AML-193 (cell line): Measurements from ENCODE around the gene SMIM43.
"Not testable (repeated sequence)": the region's sequence is repeated elsewhere in the genome, so short reads cannot be mapped to it uniquely, and the experiment has no call there.

ENCODE experiments used
- DNase-seq, 2 experiments: peaks; one replicate each; lab custom pipeline; 2025; lab: John Stamatoyannopoulos, UW

Gene SMIM43

DNA sequence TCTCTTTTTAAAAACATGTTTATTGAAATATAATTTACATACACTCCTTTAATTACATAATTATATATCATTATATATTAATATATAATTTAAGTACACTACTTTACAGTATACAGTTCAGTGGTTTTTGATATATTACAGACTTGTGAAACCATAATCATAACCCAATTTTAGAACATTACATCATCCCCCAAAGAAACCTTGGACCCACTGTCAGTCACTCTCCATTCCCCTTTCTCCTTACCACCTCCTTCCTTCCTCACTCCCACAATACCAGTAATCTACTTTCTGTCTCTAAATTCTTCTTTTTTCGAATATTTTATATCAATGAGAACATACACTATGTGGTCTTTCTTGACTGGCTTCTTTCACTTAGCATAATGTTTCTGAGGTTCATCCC, 18.2 kb upstream of the SMIM43 start:
- DNase-seq, result no peak

DNA sequence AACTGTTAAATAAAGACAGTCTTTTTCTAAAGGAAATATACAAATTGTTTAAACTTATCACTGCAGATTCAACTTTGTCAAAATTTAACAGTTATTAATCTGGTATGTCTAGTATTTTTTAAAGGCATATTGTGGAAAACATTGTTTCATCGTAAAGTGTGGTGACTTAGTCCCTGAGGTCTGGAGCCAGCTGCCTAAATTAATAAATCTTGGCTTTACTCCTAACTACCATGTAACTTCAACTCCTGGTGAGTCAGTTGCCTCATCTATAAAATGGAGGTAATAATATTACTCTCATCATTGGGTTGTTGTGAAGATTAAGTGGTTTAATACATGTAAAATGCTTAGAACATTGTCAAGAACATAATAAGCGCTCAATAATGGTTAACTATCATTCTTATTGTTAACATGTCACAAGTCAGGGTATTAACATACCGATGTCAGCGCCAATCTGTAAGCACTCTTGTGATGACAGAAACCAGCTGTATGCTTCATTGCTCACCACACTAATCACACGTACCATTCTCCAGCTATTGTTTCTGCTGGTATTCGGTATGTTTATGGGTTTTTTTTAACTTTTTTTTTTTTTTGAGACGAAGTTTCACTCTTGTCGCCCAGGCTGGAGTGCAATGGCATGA, 14.1 kb upstream of the SMIM43 start:
- no peak for DNase-seq

- DNase-seq, result no peak
Observed at GRCh38 chr4:121777625-121778024, 12.7 kb upstream of the SMIM43 start.

DNA sequence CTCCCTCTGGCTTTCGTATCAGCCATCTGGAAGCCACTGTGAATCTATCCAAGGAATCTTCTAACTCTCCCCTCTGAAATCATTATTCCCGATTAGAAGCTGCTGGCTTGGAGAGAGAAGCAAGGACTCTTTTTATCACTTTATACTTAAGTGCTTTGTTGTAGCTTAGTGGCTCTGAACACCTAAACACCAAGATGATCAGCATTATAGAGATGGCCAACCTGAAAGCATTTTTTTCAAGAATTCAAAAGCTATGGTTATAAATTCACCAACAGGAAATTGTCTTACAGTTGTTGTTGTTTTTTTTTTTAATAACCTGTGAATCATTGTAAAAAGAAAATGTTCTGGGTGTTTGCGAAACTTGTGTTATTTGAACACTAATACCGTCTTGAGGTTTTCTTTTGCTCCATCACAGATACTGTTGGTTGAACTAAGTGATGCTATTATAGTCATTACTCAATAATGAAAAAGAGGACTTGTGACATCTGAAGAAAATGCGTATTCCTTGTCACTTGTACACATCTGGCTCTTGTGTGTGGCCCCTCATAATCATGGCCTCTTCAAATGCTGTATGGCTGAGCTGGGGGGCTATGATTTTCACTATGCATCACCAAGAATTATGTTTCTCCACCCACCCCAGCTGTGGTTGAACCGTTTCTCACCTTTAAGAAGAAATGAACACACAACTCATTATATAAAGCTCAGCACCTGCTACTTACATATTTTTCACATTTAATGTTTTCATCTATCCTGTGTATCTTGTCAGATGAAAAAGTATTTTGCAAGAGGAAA, 11.8 kb upstream of the SMIM43 start:
- DNase-seq, result no peak

DNA sequence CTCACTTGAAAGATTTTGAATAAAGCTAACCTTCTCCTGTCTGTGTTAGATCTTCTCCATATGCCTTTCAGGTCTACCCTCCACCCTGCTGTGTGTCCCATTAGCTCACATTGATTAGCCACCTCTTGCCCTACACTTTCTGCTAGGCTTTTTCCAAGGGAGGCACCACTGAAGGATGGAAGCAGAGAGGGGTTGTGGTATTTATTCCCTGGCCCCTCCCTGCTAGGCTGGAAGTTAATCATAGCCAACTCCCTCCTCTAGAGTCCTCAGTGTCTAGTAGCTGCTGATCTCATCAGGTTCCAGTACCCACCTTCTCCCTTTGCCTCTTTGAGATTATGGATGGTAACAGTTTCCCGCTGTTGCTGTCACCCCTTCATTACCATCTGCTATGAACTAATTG, 8.9 kb upstream of the SMIM43 start:
- DNase-seq, result no peak

- no peak for DNase-seq
Observed at GRCh38 chr4:121771869-121772268, 6.9 kb upstream of the SMIM43 start.

GRCh38 chr4:121769341-121769740, 4.4 kb upstream of the SMIM43 start:
- DNase-seq, result no peak

DNA sequence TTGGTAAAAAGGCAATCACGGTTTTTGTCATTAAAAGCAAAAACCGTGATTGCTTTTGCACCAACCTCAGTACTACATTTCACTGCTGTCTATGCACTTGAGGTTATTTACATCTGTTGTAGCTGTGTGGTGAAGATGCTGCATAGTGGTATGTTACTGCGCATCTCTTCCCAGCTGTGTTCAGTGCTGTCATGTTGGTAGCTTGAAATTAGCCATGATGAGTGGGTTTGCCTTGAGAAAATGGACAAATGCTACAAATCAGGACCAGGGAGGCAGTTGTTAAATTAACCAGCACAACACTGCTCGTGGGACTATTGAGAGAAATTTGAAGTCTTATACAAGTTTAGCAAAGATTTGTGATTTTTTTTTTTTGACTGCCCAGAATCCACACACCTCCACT, 2.2 kb upstream of the SMIM43 start:
- DNase-seq, result no peak

GRCh38 chr4:121765971-121766538, 1.1 kb upstream of the SMIM43 start:
- DNase-seq, result no peak

DNA sequence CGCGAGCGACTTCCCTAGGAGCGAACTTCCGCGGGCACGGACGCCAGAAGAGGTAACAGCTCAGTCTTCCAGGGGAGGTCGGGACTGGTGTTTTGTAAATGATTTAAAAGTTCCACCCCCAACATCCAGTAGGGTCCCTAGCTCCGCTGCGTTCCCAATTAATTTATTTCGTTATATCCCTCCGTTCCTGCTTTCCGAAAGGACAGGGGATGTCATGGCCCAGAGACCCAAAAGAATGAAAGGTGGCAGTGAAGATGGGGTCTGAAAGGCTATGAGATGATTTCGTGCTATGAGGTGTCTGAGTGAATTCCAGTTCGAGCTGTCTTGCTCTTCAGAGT, 373 bp upstream of the SMIM43 start:
- DNase-seq, result no peak

DNA sequence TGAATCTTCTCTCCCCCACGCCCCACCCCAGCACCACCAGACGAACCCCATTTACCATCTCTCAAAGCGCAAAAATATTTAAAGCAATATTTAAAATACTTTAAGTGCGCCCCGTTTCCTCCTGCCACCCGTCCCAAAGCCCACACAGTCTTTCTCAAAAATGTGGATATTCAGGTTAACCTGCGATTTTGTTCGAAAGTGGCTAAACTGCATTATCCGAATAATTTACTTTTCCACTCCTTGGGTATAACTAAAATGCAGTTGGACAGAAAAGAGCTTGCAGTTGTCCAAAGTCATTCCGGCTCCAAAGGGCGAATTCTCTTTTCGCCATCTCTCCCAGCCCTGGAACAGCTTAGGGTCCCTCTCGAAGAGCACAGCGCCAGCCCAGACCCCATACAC, 662 bp downstream of the SMIM43 start:
- DNase-seq, result no peak

DNA sequence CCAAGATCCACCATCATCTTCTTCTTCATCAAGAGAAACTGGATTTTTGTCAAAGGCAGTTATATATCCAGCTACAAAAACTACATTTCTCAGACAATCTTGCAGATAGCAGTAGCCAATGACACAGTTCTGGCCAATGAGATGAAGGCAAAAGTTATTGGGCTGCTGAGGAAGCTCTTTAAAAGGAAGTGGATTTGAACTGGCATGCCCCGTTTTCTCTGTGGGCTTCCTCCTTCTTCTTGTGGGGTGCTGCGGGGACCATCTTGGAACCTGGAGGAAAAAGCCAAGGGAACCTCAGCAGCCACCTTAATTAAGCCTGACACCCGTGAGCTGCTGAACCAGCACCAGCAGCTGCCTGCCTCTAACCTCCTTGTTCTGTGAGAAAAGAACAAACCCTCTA, 4.8 kb downstream of the SMIM43 start:
- no peak for DNase-seq

- DNase-seq, result no peak
Observed at GRCh38 chr4:121758925-121759568, 5.9 kb downstream of the SMIM43 start.

- DNase-seq, result not testable (repeated sequence)
Observed at GRCh38 chr4:121752142-121752541, 12.8 kb downstream of the SMIM43 start.

GRCh38 chr4:121749225-121749624, 15.7 kb downstream of the SMIM43 start:
- DNase-seq, result no peak

- DNase-seq, result no peak
Observed at GRCh38 chr4:121742794-121743193, 22.2 kb downstream of the SMIM43 start.

GRCh38 chr4:121741751-121742150, 23.2 kb downstream of the SMIM43 start:
- DNase-seq, result no peak

GRCh38 chr4:121740796-121741409, 24.1 kb downstream of the SMIM43 start:
- DNase-seq, result no peak

GRCh38 chr4:121739575-121739974, 25.4 kb downstream of the SMIM43 start:
- DNase-seq, result no peak

GRCh38 chr4:121738780-121739535, 26.0 kb downstream of the SMIM43 start:
- DNase-seq, result no peak

DNA sequence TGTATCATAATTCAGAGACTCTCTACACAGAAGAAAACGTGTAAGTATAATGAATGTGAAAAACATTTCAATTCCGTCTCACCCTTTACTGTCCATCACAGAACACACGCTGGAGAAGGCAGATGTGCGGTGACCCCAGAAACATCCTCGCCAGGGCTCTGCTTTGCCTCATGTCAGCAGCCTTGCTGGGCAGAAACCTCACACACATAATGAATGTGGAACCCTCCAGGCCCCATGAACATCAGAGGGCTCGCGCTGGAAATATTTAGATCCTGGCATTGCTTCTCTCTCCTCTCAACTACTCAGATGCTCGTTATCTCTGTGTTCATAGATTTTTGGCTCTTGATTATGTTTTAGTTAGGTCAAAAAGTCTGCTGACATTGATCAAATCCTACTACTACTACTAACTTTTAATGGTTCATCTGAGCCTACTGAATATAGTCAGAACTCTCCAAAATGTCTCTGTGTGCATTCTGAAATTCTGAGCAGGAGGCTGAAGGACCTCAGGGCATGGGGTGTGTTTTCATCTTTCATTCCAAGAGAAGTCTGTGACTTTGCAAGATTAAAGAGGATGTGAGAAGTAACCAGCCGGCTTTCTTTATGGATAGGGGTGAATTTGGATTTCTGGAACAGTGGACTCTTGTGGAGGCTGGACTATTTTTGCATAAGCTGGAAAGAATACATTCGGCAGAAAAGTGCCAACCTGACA, 27.0 kb downstream of the SMIM43 start:
- DNase-seq, result no peak
